Liver (tissue), 9 donors: Measurements from ENCODE around the gene PNKP. TPM values are rescaled to one million over a fixed set of nuclear protein-coding genes. Genes with fewer than 3 reads are reported as not detected.

ENCODE experiments used
- DNase-seq: peaks from one replicate; pipeline ENCODE4 v3.0.0-alpha.2; 2017; ENCODE audit warnings: low spot score
- H3K27ac ChIP-seq, 2 donors: one replicate each; pipeline ENCODE4 v1.7.0; 2013; ENCODE audit warnings: inconsistent platforms in 2 of 2, low read length in 2 of 2, control low read depth in 1 of 2, low read depth in 1 of 2, mild to moderate bottlenecking in 1 of 2
- H3K27me3 ChIP-seq, 4 donors: one replicate each; pipeline versions ENCODE4 v1.6.1 to v1.7.0; 2013; ENCODE audit warnings: low read length in 3 of 4, inconsistent platforms in 1 of 4, mild to moderate bottlenecking in 1 of 4, moderate library complexity in 1 of 4; ENCODE audit not compliant: control insufficient read depth in 4 of 4, insufficient read depth in 4 of 4
- H3K36me3 ChIP-seq, 4 donors: one replicate each; pipeline versions ENCODE4 v1.6.1 to v1.7.0; 2013; ENCODE audit warnings: low read length in 3 of 4, mild to moderate bottlenecking in 3 of 4, low read depth in 1 of 4, moderate library complexity in 1 of 4; ENCODE audit not compliant: control insufficient read depth in 4 of 4, insufficient read depth in 3 of 4
- H3K4me1 ChIP-seq, 4 donors: one replicate each; pipeline versions ENCODE4 v1.6.1 to v1.7.0; 2013; ENCODE audit warnings: low read length in 3 of 4, mild to moderate bottlenecking in 3 of 4, moderate library complexity in 1 of 4; ENCODE audit not compliant: control insufficient read depth in 4 of 4, insufficient read depth in 4 of 4
- H3K4me3 ChIP-seq, 3 donors: one replicate each; pipeline versions ENCODE4 v1.6.1 to v1.7.0; 2013; ENCODE audit warnings: low read length in 3 of 3, control low read depth in 1 of 3, low read depth in 1 of 3, mild to moderate bottlenecking in 1 of 3
- H3K9ac ChIP-seq, 2 donors: one replicate each; pipeline ENCODE4 v1.7.0; 2013; ENCODE audit warnings: low read length in 2 of 2, mild to moderate bottlenecking in 2 of 2, moderate library complexity in 2 of 2, control low read depth in 1 of 2, low read depth in 1 of 2
- H3K9me3 ChIP-seq, 4 donors: one replicate each; pipeline versions ENCODE4 v1.6.1 to v1.7.0; 2013; ENCODE audit warnings: low read length in 3 of 4; ENCODE audit not compliant: control insufficient read depth in 4 of 4
- ATF3 ChIP-seq: IDR thresholded peaks from 2 replicates; pipeline ENCODE4 v1.6.1; 2016; ENCODE audit warnings: antibody characterized with exemption
- EGR1 ChIP-seq, 2 donors: IDR thresholded peaks; 2 replicates each; pipeline ENCODE4 v1.6.1; 2016 to 2018; ENCODE audit warnings: antibody characterized with exemption in 2 of 2, low read depth in 2 of 2
- FOXA2 ChIP-seq: IDR thresholded peaks from 2 replicates; pipeline ENCODE4 v1.6.1; 2016; ENCODE audit warnings: antibody characterized with exemption
- GABPA ChIP-seq, 2 donors: IDR thresholded peaks in 1 of 2; conservative IDR thresholded peaks in 1 of 2; 2 replicates each; pipeline ENCODE4 v1.6.1; 2016; ENCODE audit warnings: antibody characterized with exemption in 2 of 2, mild to moderate bottlenecking in 1 of 2, moderate library complexity in 1 of 2
- HNF4A ChIP-seq, 2 donors: conservative IDR thresholded peaks; 2 replicates each; pipeline ENCODE4 v1.6.1; 2016; ENCODE audit warnings: antibody characterized with exemption in 2 of 2, mild to moderate bottlenecking in 2 of 2
- HNF4G ChIP-seq: IDR thresholded peaks from 2 replicates; pipeline ENCODE4 v1.6.1; 2016; ENCODE audit warnings: antibody characterized with exemption
- MAX ChIP-seq: IDR thresholded peaks from 2 replicates; pipeline ENCODE4 v1.6.1; 2016; ENCODE audit warnings: antibody characterized with exemption
- NR2F2 ChIP-seq: IDR thresholded peaks from 2 replicates; pipeline ENCODE4 v1.6.1; 2016; ENCODE audit warnings: antibody characterized with exemption
- REST ChIP-seq: IDR thresholded peaks from 2 replicates; pipeline ENCODE4 v1.6.1; 2016; ENCODE audit warnings: antibody characterized with exemption, mild to moderate bottlenecking
- RXRA ChIP-seq, 2 donors: IDR thresholded peaks; 2 replicates each; pipeline ENCODE4 v1.6.1; 2017 to 2018; ENCODE audit warnings: antibody characterized with exemption in 2 of 2, mild to moderate bottlenecking in 1 of 2
- SP1 ChIP-seq: IDR thresholded peaks from 2 replicates; pipeline ENCODE4 v1.6.1; 2018; ENCODE audit warnings: antibody characterized with exemption, mild to moderate bottlenecking
- TAF1 ChIP-seq: conservative IDR thresholded peaks from 2 replicates; pipeline ENCODE4 v1.6.1; 2016; ENCODE audit warnings: antibody characterized with exemption, mild to moderate bottlenecking
- YY1 ChIP-seq: IDR thresholded peaks from 2 replicates; pipeline ENCODE4 v1.6.1; 2016; ENCODE audit warnings: antibody characterized with exemption, mild to moderate bottlenecking
- WGBS: extraction: QIAGEN DNeasy Blood & Tissue Kit; methylation state at CpG from one replicate; pipeline ENCODE4 v1.1.7; 2013; 5-methylcytosine and 5-hydroxymethylcytosine counted together
- polyA plus RNA-seq, 2 donors: library from polyadenylated mRNA; stranded (reverse) in 1 of 2; unstranded in 1 of 2; fragments of 200-250 nt in 1 of 2; fragments of >200 nt in 1 of 2; fragmentation: Nextera tagmentation in 1 of 2; extraction: Ambion mirVana in 1 of 2; gene quantifications; one replicate each; pipeline versions ENCODE4 v1.2.1 to v1.2.3, GENCODE V29; 2013 to 2015
- total RNA-seq, 2 donors: library from RNA; depleted of rRNA; stranded (reverse); fragments of >200 nt; gene quantifications; one replicate each; pipeline ENCODE4 v1.2.3, GENCODE V29; 2014
- donor health status: healthy.
- donor health status: healthy.
- donor health status: healthy.
- donor health status: healthy.
- donor health status: healthy.

PNKP gene
- total RNA-seq, result 10 to 100 TPM; 17.3 to 30.9 TPM
- polyA plus RNA-seq, result 10 to 100 TPM; 18.5 to 21.1 TPM

- H3K9me3 ChIP-seq, result no peaks in the 10 kb centered on the region
- no peaks in the 10 kb centered on the region for H3K27me3 ChIP-seq
- H3K9ac ChIP-seq, result peak within 1 kb of the TSS; percentile 59 to 65
- under 1% methylated on average over 65 of the region's 65 CpGs for WGBS
- DNase-seq, result peak; percentile 88
- peak within 1 kb of the TSS; percentile 89 to 94 for H3K27ac ChIP-seq
- peak within 1 kb of the TSS; percentile 85 to 89 (median 85) for H3K4me3 ChIP-seq
- H3K4me1 ChIP-seq, result peaks cover 16 to 44% (median 33%) of the 10 kb centered on the region in 4 donors
- no peak for TF ChIP-seq HNF4G
- TF ChIP-seq REST, result peak; percentile 40
- no peak for TF ChIP-seq FOXA2
- TF ChIP-seq GABPA (IDR thresholded peaks at IDR 0.05 in 1 of 2, conservative IDR thresholded peaks at IDR 0.05 in 1 of 2), result peak; percentile 86 to 96
- no peak for TF ChIP-seq ATF3
- TF ChIP-seq NR2F2, result peak; percentile 40
- peak in 1 of 2 donors; percentile 16 for TF ChIP-seq EGR1 (IDR thresholded peaks at IDR 0.05; ENCODE audit: low read depth in 2 of 2)
- peak; percentile 47 for TF ChIP-seq MAX
- peak; percentile 57 for TF ChIP-seq YY1
- TF ChIP-seq SP1, result peak; percentile 74
- peak; percentile 13 to 32 for TF ChIP-seq RXRA (IDR thresholded peaks at IDR 0.05)
- peaks cover 0 to 14% (median 5%) of the 10 kb centered on the region in 4 donors for H3K36me3 ChIP-seq
These were observed at the start of gene PNKP for GRCh38 chr19:49866933-49867782. PNKP (minus strand) TSS chr19:49867576; CDS start chr19:49867204, 372 bp downstream.

- Histone ChIP-seq H3K4me1 (peaks cover 2 to 34% (median 14%) of the 10 kb centered on the region in 4 donors), H3K27ac (no peak overlapping the region), H3K36me3 (peaks cover 0 to 5% (median 3%) of the 10 kb centered on the region in 4 donors), H3K4me3 (no peak overlapping the region), H3K9ac (no peak overlapping the region), H3K27me3 (no peaks in the 10 kb centered on the region), H3K9me3 (no peaks in the 10 kb centered on the region)
- 98% methylated on average over 6 of the region's 6 CpGs for WGBS
- TF ChIP-seq REST (no peak), TAF1 (no peak), SP1 (no peak), FOXA2 (no peak), ATF3 (no peak), EGR1 (IDR thresholded peaks at IDR 0.05; ENCODE audit: low read depth in 2 of 2) (no peak), HNF4A (conservative IDR thresholded peaks at IDR 0.05) (peak in 1 of 2 donors; percentile 37), RXRA (IDR thresholded peaks at IDR 0.05) (no peak)
- DNase-seq, result no peak
These were observed 47.9 kb upstream of the PNKP start for GRCh38 chr19:49915271-49915670.
